ENCODE results near the gene PPP1R12C.

- TF ChIP-seq POLR2A (IDR thresholded peaks at IDR 0.05), result no peak
- TF ChIP-seq POLR2AphosphoS5 (IDR thresholded peaks at IDR 0.05), result no peak
Measured at GRCh38 chr19:55158848-55159749, 41.7 kb upstream of the PPP1R12C start.

Measured in breast epithelium (tissue), 3 donors.